ENCODE results near the gene MSI2.

The MSI2 gene

DNA sequence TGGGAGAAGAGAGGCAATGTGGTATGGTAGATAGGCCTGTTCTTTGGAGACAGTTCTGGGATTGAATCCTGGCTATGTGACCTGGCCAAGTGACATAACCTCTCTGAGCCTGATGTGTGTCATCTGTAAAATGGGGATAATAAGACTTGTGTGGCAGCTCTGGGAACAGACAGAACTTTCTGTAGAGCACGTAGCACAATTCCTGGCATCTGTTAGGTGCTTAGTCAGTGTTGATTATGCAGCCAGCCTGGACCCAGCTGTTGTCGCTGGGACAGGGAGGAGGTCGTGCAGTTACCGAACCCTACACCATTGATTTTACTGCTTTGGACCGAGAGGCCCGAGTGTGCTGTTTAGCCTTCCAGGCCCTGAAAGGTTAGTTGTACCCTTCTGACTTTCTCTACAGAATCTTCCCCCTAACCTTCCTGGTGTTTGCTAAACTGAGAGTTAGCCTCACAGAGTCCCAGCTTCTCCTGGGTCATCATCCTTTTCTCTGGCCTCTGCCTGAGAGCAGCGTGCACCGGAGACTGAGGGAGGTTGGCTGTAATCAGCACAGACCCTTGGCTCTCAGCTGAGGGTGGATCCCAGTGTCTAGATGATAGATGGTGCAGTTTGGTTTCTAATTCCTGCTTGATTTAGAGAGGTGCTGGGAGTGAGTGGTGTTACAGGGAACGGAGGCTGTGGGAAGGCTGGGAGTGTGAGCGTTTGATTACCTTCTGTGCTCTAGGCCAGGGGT is 31.9 kb downstream of the MSI2 start:
- peaks cover 7% of the 10 kb centered on the region for H3K4me1 ChIP-seq (ENCODE audit: insufficient read depth, low read length, poor library complexity, severe bottlenecking)
- no peak overlapping the region for H2AFZ ChIP-seq (ENCODE audit: low read length)
- peaks cover 100% of the 10 kb centered on the region for H3K79me2 ChIP-seq (ENCODE audit: insufficient read depth, low read length)
- peaks cover 100% of the 10 kb centered on the region for H4K20me1 ChIP-seq (ENCODE audit: insufficient read depth, low read length, poor library complexity, severe bottlenecking)
- H3K27me3 ChIP-seq (ENCODE audit: insufficient read depth, low read length, poor library complexity, severe bottlenecking): no peaks in the 10 kb centered on the region
- H3K36me3 ChIP-seq (ENCODE audit: insufficient read depth, low read length): peaks cover 99% of the 10 kb centered on the region; the same call in 1 of the 2 replicates
- no peak overlapping the region for H3K4me2 ChIP-seq (ENCODE audit: low read depth, low read length, poor library complexity, severe bottlenecking)
- no peaks in the 10 kb centered on the region for H3K9me2 ChIP-seq (replicated peaks; ENCODE audit: low read depth, low read length)
- no peak overlapping the region for H3K9ac ChIP-seq (ENCODE audit: low read depth, low read length, poor library complexity, severe bottlenecking)
- TF ChIP-seq, protein P1, sequence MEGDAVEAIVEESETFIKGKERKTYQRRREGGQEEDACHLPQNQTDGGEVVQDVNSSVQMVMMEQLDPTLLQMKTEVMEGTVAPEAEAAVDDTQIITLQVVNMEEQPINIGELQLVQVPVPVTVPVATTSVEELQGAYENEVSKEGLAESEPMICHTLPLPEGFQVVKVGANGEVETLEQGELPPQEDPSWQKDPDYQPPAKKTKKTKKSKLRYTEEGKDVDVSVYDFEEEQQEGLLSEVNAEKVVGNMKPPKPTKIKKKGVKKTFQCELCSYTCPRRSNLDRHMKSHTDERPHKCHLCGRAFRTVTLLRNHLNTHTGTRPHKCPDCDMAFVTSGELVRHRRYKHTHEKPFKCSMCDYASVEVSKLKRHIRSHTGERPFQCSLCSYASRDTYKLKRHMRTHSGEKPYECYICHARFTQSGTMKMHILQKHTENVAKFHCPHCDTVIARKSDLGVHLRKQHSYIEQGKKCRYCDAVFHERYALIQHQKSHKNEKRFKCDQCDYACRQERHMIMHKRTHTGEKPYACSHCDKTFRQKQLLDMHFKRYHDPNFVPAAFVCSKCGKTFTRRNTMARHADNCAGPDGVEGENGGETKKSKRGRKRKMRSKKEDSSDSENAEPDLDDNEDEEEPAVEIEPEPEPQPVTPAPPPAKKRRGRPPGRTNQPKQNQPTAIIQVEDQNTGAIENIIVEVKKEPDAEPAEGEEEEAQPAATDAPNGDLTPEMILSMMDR (conservative IDR thresholded peaks at IDR 0.05; ENCODE audit: low read length): no peak
- TF ChIP-seq EZH2phosphoT487 (IDR thresholded peaks at IDR 0.05; ENCODE audit: borderline replicate concordance): no peak
- no peaks in the 10 kb centered on the region for H3K9me3 ChIP-seq (ENCODE audit: insufficient read depth, low read depth, low read length)
- H3K4me3 ChIP-seq (ENCODE audit: low read length, poor library complexity, severe bottlenecking): no peak overlapping the region
- no peaks in the 10 kb centered on the region for H3F3A ChIP-seq (ENCODE audit: low read depth)

DNA sequence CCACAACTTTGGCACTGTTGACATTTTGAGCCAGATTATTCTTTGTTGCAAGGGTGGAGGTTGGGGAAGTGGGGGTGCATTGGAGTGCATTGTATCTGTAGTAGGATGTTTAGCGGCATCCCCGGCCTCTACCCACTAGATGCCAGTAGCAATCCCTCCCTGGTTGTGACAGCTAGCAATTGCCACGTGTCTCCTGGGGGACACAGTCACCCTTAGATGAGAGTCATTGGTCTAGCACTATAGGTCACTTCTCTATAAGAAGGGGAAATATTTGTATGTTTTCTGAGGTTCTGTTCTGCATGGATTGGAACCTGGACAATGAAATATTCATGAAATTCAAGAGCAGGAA is 32.4 kb downstream of the MSI2 start:
- Histone ChIP-seq H3K9me2 (replicated peaks; ENCODE audit: low read depth, low read length) (no peaks in the 10 kb centered on the region), H3K36me3 (ENCODE audit: insufficient read depth, low read length) (peaks cover 95% of the 10 kb centered on the region; the same call in 1 of the 2 replicates), H3K4me1 (ENCODE audit: insufficient read depth, low read length, poor library complexity, severe bottlenecking) (peaks cover 7% of the 10 kb centered on the region), H3F3A (ENCODE audit: low read depth) (no peaks in the 10 kb centered on the region), H2AFZ (ENCODE audit: low read length) (no peak overlapping the region), H3K9ac (ENCODE audit: low read depth, low read length, poor library complexity, severe bottlenecking) (no peak overlapping the region), H3K79me2 (ENCODE audit: insufficient read depth, low read length) (peaks cover 99% of the 10 kb centered on the region), H3K4me2 (ENCODE audit: low read depth, low read length, poor library complexity, severe bottlenecking) (no peak overlapping the region), H4K20me1 (ENCODE audit: insufficient read depth, low read length, poor library complexity, severe bottlenecking) (peaks cover 98% of the 10 kb centered on the region), H3K4me3 (ENCODE audit: low read length, poor library complexity, severe bottlenecking) (no peak overlapping the region), H3K27me3 (ENCODE audit: insufficient read depth, low read length, poor library complexity, severe bottlenecking) (no peaks in the 10 kb centered on the region), H3K9me3 (ENCODE audit: insufficient read depth, low read depth, low read length) (no peaks in the 10 kb centered on the region)
- TF ChIP-seq EZH2phosphoT487 (IDR thresholded peaks at IDR 0.05; ENCODE audit: borderline replicate concordance): no peak
- TF ChIP-seq, protein P1 (conservative IDR thresholded peaks at IDR 0.05; ENCODE audit: low read length): no peak

DNA sequence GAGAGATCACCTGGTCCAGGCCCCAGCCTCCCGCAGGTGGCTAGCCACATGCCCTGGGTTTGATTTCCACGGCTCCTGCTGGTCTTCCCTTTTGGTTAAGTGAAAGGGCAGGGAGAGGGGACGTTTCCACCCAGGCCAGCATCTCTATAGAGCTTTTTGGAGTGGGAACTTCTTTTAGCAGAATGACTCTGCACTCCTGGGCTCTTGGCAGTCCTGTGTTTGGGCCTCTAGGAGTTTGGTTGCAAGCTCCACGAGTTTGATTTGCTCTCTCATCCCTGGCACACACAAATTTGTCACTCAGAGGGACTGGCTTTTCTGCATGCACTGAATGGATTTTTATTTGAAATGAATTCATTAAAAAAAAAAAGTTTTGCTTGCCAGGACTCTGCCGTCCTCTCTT is 32.8 kb downstream of the MSI2 start:
- no peak for TF ChIP-seq EZH2phosphoT487 (IDR thresholded peaks at IDR 0.05; ENCODE audit: borderline replicate concordance)
- TF ChIP-seq, protein P1 (conservative IDR thresholded peaks at IDR 0.05; ENCODE audit: low read length): no peak
- Histone ChIP-seq H3K4me1 (ENCODE audit: insufficient read depth, low read length, poor library complexity, severe bottlenecking) (peaks cover 10% of the 10 kb centered on the region), H3K79me2 (ENCODE audit: insufficient read depth, low read length) (peaks cover 99% of the 10 kb centered on the region), H3K27me3 (ENCODE audit: insufficient read depth, low read length, poor library complexity, severe bottlenecking) (no peaks in the 10 kb centered on the region), H3K9me3 (ENCODE audit: insufficient read depth, low read depth, low read length) (no peaks in the 10 kb centered on the region), H3F3A (ENCODE audit: low read depth) (no peaks in the 10 kb centered on the region), H3K4me2 (ENCODE audit: low read depth, low read length, poor library complexity, severe bottlenecking) (no peak overlapping the region), H3K9me2 (replicated peaks; ENCODE audit: low read depth, low read length) (no peaks in the 10 kb centered on the region), H3K36me3 (ENCODE audit: insufficient read depth, low read length) (peaks cover 95% of the 10 kb centered on the region; the same call in 1 of the 2 replicates), H3K4me3 (ENCODE audit: low read length, poor library complexity, severe bottlenecking) (no peak overlapping the region), H4K20me1 (ENCODE audit: insufficient read depth, low read length, poor library complexity, severe bottlenecking) (peaks cover 98% of the 10 kb centered on the region), H2AFZ (ENCODE audit: low read length) (no peak overlapping the region), H3K9ac (ENCODE audit: low read depth, low read length, poor library complexity, severe bottlenecking) (no peak overlapping the region)
